ENCODE data around the gene SH2B3. TPM values are rescaled to one million over a fixed set of nuclear protein-coding genes. Genes with fewer than 3 reads are reported as not detected.

The SH2B3 gene
- total RNA-seq, 4 donors from 2014 or later: 3.3 to 16.2 (median 5.6) TPM

DNA sequence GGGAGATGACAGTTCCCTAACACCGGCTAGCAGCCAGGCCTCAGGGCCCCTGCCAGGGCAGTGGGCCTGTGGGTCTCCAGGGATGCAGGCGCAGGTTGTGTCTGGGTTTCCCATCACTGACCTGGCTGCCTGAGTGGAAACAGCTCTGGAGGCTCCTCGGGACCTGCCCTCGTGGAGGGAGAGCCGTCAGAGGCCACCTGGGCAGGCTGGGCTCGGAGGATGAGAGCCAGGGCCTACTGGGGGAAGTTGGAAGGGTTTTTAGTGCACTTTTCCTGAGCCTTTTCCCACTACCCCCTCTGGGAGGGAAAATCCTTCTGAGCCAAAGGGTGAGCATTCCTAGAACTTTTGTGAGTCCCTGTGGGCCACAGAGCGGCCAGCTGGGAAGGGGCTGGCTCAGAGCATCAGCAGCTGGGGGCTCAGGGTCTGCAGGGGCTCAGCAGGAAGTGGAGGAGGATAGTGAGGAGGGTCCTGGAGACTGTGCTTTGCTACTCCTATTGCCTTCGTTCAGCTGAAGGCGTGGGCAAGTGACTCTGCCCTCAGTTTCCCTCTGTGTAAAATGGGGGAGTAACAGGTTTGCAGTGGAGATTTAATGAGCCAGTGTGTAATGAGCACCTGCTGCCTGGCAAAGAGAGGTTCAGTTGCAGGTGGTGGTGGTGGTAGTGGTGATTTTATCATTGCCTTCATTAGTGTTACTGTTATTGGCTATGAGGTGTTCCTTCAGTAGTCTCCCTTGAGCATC, 1.8 kb downstream of the SH2B3 start:
- no peak for DNase-seq
- peaks cover 56 to 100% (median 69%) of the 10 kb centered on the region in 3 donors for H3K4me1 ChIP-seq
- WGBS, 2 donors: 70 to 72% methylated on average over 2 to 3 of the region's 9 CpGs
- H3K27me3 ChIP-seq: peaks cover 0 to 66% (median 0%) of the 10 kb centered on the region in 4 donors
- no peak for TF ChIP-seq POLR2A (IDR thresholded peaks at IDR 0.05)
- TF ChIP-seq, protein P1, sequence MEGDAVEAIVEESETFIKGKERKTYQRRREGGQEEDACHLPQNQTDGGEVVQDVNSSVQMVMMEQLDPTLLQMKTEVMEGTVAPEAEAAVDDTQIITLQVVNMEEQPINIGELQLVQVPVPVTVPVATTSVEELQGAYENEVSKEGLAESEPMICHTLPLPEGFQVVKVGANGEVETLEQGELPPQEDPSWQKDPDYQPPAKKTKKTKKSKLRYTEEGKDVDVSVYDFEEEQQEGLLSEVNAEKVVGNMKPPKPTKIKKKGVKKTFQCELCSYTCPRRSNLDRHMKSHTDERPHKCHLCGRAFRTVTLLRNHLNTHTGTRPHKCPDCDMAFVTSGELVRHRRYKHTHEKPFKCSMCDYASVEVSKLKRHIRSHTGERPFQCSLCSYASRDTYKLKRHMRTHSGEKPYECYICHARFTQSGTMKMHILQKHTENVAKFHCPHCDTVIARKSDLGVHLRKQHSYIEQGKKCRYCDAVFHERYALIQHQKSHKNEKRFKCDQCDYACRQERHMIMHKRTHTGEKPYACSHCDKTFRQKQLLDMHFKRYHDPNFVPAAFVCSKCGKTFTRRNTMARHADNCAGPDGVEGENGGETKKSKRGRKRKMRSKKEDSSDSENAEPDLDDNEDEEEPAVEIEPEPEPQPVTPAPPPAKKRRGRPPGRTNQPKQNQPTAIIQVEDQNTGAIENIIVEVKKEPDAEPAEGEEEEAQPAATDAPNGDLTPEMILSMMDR (IDR thresholded peaks at IDR 0.05): no peak
- no peaks in the 10 kb centered on the region for H3K36me3 ChIP-seq
- H3K27ac ChIP-seq: peak overlapping the region; percentile 80 to 94 (median 86)
- no peaks in the 10 kb centered on the region for H3K9me3 ChIP-seq
- intact Hi-C loops (cut with DNase I): no loop called here
- peak overlapping the region; percentile 62 to 88 (median 74) for H3K4me3 ChIP-seq

DNA sequence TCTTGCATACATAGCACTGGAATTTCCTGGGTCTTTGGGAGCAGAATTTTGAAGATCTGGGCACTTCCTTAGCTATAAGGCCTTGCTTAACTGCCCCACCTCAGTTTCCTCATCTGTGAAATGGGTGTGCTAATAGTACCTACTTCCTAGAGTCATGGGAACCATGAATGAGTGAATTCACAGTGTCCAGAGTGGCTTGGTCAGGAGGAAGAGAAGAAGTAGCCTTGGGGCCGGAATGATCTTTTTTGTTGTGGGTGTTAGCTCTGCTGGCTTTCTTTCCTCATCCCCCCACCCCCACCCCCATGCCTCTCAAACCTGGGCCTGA, 2.4 kb downstream of the SH2B3 start:
- DNase-seq: no peak
- Histone ChIP-seq H3K9me3 (no peaks in the 10 kb centered on the region), H3K27ac (peak overlapping the region in 3 of 4 donors; percentile 80 to 94 (median 92)), H3K4me3 (peak overlapping the region in 2 of 4 donors; percentile 81 to 88), H3K27me3 (peaks cover 0 to 66% (median 0%) of the 10 kb centered on the region in 4 donors), H3K4me1 (peaks cover 55 to 100% (median 67%) of the 10 kb centered on the region in 3 donors), H3K36me3 (no peaks in the 10 kb centered on the region)
- TF ChIP-seq POLR2A (IDR thresholded peaks at IDR 0.05): no peak
- TF ChIP-seq, protein P1 (IDR thresholded peaks at IDR 0.05): no peak
- WGBS, 2 donors: 79 to 80% methylated on average over 1 of the region's 1 CpG
- intact Hi-C loops (cut with DNase I): no loop called here

DNA sequence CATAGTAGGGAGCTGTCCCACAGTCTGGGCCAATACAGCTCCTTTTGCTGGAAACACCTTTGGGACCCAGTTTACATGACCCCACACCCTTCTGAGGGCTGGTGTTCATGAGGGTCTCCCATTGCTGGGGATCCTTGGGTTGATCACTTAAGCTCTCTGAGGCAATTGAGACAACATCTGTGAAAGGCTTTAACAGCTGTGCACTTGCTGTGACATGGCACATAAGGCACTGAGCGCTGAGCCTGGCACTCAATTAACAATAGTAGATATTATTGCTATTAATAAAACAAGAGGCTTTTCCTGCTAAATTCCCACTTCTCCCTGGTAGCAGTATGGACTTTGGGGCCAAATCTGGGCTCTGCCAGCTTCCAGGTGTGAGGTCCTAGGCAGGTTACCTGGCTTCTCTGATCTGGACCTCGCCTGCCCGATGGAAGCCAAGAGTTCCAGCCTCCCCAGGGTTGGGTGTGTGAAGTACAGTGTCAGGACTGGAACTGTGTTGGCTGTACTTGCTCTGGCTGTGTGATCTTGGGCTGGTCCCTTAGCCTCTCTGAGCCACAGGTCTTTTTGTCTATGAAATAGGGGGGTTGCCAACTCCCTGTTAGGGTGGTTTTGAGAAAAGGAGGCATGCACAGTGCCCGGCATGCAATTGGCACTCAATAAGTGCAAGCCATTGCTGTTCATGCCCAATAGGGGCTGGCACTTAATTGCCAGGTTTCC, 3.1 kb downstream of the SH2B3 start:
- Histone ChIP-seq H3K27me3 (peaks cover 0 to 65% (median 0%) of the 10 kb centered on the region in 4 donors), H3K9me3 (no peaks in the 10 kb centered on the region), H3K36me3 (no peaks in the 10 kb centered on the region), H3K4me3 (peak overlapping the region in 2 of 4 donors; percentile 40 to 81), H3K4me1 (peaks cover 52 to 100% (median 69%) of the 10 kb centered on the region in 3 donors), H3K27ac (peak overlapping the region; percentile 56 to 94 (median 86))
- WGBS, 2 donors: 39 to 57% methylated on average over 2 to 4 of the region's 4 CpGs
- DNase-seq: no peak
- no peak for TF ChIP-seq POLR2A (IDR thresholded peaks at IDR 0.05)
- TF ChIP-seq, protein P1 (IDR thresholded peaks at IDR 0.05): no peak
- intact Hi-C loops (cut with DNase I): no loop called here

DNA sequence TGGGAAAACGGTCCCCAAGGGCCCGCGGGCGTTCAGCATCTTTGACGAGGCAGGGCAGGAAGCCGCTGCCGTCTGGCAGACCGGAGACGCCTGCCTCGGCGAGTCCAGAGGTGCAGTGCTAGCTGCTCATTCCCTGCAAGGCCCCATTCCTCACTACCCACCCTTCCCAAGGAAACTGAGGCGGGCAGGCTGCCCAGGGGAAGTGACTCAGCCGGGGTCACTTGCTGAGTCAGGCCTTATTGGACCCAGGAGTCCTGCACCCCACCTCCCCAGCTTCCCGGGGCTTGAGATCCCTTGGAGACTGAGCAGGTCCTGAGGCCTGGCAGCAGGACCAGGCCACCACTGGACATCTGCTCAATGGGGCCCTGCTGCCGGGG, 3.7 kb downstream of the SH2B3 start:
- Histone ChIP-seq H3K4me3 (peak overlapping the region in 2 of 4 donors; percentile 40 to 81), H3K27me3 (peaks cover 0 to 60% (median 0%) of the 10 kb centered on the region in 4 donors), H3K36me3 (no peaks in the 10 kb centered on the region), H3K9me3 (no peaks in the 10 kb centered on the region), H3K27ac (peak overlapping the region; percentile 56 to 94 (median 86)), H3K4me1 (peaks cover 49 to 98% (median 71%) of the 10 kb centered on the region in 3 donors)
- intact Hi-C loops (cut with DNase I): no loop called here
- DNase-seq: no peak
- WGBS, 2 donors: no CpG with 5 or more reads among the region's 15 CpGs
- TF ChIP-seq, protein P1 (IDR thresholded peaks at IDR 0.05): no peak
- no peak for TF ChIP-seq POLR2A (IDR thresholded peaks at IDR 0.05)

Measured in esophagus squamous epithelium (tissue), 5 donors.